ENCODE measurements around the gene IL1RL2.

DNA sequence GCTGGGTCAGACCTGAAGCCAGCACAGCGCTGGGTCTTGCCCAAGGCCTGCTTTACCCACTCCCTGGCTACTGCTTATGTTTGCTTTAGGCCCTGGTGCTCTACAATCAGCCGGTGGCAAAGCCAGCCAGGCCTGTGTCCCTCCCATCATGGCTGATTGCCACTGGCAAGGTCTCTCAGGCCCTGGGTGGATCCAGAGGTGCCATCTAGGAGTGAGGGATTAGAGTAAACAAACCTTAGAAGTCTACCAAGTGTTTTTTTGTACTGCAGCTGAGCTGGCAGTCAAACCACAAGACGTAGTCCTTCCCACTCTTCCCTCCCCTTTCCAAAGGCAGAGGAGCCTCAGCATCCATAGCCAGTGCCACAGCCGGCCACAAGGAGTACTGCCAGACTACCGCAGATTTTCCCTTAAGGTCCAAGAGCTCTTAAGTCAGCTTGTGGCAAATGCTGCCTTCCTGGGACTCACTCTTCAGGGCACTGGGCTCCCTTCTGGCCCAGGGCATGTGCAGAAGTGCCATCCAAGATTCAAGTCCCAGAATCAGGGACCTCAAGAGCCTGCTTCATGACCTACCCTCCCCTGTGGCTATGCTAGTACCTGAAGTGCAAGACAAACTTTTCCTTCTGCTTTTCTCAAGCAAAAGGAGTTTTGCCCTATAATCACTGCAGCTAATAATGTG, 20.0 kb downstream of the IL1RL2 start:
- TF ChIP-seq, protein P1, sequence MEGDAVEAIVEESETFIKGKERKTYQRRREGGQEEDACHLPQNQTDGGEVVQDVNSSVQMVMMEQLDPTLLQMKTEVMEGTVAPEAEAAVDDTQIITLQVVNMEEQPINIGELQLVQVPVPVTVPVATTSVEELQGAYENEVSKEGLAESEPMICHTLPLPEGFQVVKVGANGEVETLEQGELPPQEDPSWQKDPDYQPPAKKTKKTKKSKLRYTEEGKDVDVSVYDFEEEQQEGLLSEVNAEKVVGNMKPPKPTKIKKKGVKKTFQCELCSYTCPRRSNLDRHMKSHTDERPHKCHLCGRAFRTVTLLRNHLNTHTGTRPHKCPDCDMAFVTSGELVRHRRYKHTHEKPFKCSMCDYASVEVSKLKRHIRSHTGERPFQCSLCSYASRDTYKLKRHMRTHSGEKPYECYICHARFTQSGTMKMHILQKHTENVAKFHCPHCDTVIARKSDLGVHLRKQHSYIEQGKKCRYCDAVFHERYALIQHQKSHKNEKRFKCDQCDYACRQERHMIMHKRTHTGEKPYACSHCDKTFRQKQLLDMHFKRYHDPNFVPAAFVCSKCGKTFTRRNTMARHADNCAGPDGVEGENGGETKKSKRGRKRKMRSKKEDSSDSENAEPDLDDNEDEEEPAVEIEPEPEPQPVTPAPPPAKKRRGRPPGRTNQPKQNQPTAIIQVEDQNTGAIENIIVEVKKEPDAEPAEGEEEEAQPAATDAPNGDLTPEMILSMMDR (conservative IDR thresholded peaks at IDR 0.05 in 1 of 2, IDR thresholded peaks at IDR 0.05 in 1 of 2; ENCODE audit: low read depth in 1 of 2, low read length in 2 of 2), result no peak
- no peak for TF ChIP-seq EZH2 (IDR thresholded peaks at IDR 0.05; ENCODE audit: low read length, missing control alignments)

All from fibroblast of lung (primary cell).